HPDE6-E6E7 (cell line): ENCODE results near the gene METRNL.
"Not testable (repeated sequence)": the region's sequence is repeated elsewhere in the genome, so short reads cannot be mapped to it uniquely, and the experiment has no call there.

Experiments
- DNase-seq: peaks from one replicate; pipeline ENCODE4 v3.0.0; 2011; ENCODE audit warnings: missing footprints; ENCODE audit errors: extremely low spot score

The METRNL gene, protein sequence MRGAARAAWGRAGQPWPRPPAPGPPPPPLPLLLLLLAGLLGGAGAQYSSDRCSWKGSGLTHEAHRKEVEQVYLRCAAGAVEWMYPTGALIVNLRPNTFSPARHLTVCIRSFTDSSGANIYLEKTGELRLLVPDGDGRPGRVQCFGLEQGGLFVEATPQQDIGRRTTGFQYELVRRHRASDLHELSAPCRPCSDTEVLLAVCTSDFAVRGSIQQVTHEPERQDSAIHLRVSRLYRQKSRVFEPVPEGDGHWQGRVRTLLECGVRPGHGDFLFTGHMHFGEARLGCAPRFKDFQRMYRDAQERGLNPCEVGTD

DNA sequence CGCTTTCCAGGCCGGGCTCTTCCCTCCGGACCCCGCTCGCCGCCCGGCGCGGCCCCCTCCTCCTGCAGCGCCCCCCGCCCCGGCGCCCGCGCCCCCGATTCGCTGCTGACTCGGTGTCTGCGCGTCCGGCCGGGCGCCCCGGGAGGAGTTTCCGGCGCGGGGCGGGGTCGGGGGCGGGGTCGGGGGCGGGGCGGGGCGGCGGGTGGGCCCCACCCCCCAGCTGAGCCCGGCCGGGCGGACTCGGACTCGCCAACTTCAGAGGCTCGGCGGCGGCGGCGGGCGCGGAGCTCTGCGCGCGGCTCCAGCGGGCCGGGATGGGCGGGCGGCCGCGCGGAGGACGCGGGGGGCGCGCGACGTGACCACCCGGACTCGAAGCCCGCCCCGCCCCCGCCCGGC, at the start of gene METRNL:
Gene METRNL, plus strand, starts transcription at position 258 of the 396 bp plus-strand sequence. CDS start 207 bp downstream, outside the sequence.
- peak; percentile 72 for DNase-seq

DNA sequence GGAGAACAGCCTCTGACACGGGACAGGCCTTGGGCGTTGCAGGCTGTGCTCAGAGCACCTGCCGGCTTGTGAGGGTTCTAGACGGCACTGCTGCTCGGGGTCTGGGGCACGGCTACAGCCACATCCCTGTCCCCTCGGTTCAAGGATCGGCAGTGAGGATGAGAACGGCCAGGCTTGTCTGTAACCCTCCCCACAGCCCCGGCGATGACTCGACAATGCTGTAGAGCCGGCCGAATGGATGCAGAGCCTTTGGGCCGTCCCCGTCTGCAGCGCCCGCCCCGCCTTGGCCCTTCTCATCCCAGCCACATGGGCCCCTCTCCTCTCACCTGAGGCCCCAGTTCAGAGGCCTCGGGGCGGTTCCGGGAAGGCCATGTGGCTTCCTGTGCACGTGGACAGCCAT, 49.0 kb upstream of the METRNL start:
- no peak for DNase-seq

DNA sequence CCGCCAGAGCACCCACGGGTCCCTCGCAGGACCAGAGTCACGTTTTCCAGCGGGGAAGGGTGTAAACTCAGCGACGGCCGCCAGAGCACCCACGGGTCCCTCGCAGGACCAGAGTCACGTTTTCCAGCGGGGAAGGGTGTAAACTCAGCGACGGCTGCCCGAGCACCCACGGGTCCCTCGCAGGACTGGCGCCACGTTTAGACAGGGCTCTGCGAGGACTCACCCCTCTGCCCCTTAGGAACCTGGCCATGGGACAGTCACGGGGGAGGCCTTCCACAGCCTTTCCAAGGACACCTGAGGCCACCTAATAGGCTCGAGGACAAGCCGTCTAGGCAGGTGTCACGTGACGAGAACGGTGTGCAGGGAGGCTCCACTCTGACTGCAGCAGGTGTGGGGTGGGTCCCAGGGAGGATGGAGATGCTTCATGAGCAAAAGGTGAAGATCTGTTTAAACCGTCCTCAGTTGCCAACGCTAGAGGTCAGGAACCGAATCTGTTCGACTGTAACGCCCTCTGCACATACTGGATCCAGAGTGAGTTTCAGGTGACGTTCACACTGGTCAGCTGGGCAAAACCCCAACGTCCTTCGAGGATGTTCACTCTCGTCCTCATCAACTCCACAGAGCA, 48.0 kb upstream of the METRNL start:
- DNase-seq, result no peak

DNA sequence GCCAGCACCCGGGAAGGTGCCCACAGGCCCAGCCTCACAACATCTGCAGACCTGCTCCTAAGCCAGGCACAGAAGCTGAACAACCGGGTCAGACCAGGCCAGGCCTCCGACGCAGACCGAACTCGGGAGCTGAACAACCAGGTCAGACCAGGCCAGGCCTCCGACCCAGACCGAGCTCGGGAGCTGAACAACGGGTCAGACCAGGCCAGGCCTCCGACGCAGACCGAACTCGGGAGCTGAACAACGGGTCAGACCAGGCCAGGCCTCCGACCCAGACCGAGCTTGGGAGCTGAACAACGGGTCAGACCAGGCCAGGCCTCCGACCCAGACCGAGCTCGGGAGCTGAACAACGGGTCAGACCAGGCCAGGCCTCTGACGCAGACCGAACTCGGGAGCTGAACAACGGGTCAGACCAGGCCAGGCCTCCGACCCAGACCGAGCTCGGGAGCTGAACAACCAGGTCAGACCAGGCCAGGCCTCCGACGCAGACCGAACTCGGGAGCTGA, 47.4 kb upstream of the METRNL start:
- not testable (repeated sequence) for DNase-seq

DNA sequence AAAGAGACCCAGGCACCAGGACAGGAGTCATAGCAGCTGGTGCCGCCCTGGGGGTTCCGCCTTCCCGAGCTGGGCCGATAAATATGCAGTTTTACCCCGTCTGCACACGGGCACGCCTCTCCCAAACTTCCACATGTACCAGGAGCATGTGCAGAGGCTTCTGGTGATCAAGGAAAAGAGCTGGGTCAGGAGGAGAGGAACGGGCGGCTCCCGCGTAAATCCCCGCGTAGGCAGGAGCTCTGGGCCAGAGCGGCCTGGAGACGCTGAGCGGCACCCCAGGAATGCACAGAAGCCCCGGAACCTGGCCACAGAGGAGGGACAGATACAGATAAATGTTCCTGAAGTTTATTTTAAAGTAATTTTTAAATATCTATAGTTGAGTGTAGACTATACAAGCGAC, 46.6 kb upstream of the METRNL start:
- DNase-seq, result no peak

DNA sequence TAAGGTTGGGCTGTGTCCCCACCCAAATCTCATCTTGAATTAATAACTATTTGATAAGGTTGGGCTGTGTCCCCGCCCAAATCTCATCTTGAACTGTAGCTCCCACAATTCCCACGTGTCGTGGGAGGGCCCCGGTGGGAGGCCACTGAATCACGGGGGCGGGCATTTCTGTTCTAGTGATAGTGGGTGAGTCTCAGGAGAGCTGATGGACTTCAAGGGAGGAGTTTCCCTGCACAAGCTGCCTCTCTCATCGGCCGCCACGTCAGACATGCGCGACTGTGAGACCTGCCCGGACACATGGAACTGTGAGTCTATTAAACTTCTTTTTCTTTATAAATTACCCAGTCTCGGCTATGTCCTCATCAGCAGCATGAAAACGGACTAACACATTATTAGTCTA, 44.9 kb upstream of the METRNL start:
- no peak for DNase-seq

DNA sequence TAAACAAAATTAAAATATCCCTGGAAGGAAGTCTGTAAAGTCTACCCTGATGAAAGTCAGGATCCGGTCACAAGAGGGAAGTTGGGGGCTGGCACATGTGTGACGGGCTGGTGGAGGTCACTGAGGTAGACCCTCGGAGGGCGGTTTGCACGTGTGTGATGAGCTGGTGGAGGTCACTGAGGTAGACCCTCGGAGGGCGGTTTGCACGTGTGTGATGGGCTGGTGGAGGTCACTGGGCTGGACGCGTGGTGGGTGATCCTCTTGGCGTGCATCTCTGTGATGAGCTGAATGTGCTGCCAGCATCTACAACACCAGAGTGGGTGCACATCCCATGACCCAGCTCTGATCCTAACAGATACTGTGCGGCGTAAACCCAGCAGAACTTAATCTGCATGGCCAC, 43.7 kb upstream of the METRNL start:
- DNase-seq, result no peak

DNA sequence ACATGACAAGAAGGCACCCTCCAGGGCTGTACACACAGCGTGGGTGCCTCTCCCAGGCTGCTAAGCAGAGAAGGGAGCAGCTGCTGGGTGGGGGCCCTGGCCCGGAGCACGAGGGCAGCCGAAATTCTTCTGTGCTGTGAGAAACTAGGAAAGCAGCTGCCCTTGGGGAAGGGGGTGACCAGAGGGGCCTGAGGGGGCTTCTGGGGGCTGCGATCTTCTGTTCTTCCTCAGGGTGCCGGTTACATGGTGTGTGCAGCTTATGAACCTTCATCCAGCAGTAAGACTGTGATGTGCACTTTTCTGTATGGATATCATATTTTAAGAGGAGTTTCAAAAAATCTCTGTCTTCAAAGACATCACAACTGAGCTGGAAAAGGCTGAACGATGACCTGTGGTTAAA, 43.2 kb upstream of the METRNL start:
- no peak for DNase-seq

DNA sequence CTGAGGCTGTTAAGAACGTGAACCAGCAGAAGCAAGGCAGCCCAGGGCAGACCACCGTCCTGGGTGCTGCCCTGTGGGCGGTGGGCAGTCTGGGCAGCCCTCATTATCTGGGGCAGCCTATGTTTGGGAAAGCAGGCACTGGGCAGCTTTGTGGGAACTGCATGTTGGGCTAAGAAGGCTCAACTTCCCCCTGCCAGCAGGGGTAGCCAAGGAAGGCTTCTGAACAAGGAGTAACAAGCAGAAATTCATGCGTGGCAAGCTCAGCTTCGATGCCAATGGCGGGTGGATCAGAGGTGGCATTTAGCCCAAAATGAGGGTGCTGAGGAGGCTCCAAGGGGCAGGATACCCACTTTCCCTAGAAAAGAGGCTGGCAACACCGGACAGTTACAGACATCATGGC, 42.7 kb upstream of the METRNL start:
- DNase-seq, result no peak

DNA sequence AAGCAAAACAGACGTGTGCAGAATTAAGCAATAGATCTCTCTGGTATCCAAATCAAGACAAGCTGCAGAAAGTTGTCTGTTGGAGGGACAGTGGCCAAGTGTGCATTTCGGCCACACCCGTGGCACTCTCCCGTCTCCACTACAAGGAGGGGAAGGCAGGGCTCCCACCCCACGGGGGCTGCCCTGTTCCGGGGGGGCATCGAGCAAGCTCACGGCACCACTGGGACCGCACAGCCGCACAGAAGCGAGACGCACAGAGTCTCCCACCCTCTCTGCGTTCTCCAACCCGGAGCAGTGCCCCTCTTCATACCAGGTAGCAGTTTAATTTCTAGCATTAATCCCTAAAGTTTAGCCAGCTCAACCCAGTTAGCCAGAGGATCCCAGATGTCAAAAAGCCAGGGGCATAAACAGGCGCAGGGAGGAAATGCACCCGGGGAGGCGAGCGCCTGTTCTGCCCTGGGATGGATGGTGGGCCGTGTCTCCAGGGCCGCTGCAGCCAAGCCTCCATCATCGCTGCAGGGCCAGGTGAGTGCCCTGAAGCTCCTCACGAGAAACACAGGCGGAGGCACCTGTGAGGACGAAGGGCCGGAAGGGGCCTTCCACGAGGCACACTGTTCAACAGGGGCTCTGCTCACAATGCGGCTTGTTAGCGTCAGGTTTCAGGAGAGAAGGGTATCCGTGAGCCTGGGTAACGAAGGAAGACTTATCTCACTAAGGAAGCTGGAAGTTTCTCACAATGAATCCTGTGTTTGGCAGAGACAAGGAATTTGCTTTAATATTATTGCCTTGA, 42.1 kb upstream of the METRNL start:
- DNase-seq, result no peak

DNA sequence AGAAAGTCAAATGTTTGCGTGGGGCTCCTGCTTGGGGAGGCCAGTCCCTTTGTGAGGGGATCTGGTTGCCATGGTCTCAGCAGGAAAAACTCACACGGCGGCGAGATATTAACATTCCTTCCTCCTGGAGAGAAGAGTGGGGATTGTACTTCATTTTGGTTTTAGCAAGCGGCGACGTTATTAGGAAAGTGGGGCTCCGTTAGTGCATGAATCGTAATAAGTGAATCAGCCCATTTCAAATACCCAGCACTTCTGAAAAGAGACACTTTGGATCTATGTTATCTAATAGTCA, 41.6 kb upstream of the METRNL start:
- no peak for DNase-seq

DNA sequence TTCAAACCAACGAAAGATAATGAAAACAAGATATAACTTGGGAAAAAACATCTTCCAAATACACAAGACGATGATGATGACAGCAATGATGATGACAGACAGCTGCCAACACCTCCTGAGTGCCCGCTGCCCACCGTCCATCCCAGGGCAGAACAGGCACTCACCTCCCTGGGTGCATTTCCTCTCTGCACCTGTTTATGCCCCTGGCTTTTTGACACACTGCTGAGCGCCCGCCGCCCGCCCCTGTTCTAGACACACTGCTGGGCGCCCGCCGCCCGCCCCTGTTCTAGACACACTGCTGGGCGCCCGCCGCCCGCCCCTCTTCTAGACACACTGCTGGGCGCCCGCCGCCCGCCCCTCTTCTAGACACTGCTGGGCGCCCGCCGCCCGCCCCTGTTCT, 40.4 kb upstream of the METRNL start:
- DNase-seq, result not testable (repeated sequence)

DNA sequence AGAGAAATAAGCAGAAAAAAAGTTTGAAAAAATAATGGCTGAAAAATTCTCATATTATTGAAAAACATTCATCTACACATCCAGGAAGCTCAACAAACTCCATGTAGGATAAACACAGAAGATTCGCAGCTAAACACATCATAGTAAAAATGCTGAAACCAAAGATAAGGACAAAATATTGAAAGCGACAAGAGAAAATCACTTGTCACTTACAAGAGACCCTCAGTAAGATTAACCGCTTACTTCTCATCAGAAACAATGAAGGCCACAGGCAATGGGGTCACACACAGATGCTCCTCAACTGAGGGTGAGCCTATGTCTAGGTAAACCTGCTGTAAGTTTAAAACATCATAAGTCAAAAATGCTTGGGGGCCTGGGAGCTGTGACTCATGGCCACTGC, 38.1 kb upstream of the METRNL start:
- no peak for DNase-seq

DNA sequence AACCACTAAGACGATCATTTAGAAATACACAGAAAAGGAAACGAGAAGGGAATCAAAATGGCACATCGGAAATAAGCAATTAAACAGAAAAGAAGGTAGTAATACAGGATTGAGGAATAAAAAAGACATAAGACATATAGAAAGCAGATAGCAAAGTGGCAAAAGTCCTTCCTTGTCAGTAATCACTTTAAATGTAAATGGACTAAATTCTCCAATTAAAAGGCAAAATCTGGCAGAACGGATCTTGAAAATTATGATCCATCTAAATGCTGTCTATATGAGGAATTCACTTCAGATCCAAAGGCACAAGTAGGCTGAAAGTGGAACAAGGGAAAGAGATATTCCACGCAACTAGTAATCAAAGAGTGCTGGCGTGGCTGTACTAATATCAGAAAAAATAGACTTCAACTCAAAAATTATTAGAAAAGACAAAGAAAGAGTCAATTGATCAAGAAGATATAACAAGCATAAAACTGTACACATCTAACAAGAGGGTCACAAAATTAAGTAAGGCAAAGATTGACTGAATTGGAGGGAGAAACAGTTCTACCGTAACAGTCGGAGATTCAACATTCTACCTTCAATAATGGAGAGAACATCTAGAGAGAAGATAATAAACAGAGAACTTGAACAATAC, 36.8 kb upstream of the METRNL start:
- no peak for DNase-seq

DNA sequence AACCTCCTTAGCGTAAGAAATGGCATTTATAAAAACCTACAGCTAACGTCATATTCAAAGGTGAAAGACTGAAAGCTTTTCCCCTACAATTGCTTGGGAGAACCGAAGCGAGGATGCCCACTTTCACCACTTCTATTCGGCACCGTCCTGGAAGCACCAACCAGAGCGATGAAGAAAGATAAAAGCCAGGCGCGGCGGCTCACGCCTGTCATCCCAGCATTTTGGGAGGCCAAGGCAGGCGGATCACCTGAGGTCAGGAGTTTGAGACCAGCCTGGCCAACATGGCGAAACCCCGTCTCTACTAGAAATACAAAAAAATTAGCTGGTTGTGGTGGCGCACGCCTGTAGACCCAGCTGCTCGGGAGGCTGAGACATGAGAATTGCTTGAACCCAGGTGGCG, 34.9 kb upstream of the METRNL start:
- DNase-seq, result not testable (repeated sequence)

DNA sequence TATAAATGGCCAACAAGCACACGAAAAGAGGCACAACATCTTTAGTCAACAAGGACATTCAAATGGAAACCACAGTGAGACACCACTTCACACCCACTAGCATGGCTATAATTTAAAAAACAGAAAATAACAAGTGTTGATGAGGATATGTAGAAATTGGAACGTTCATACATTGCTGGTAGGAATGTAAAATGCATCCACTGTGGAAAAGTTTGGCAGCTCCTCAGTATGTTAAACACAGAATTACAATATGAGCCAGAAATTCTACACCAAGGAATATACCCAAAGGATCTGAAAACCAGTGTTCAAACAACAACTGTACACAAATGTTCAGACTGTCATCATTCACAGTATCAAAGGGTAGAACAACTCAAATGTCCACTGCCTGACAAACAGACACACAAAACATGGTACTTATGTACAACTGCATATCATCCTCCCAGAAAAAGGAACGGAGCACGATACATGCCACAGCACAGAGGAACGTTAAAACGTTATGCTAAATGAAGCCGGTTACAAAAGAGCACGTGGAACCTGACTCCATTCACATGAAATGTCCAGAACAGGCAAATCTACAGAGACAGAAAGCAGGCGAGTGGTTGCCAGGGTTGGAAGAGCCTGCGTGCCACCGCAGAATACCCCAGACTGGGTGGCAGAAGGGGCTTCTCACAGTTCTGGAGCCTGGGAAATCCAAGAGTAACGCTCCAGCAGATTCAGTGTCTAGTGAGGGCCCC, 32.8 kb upstream of the METRNL start:
- no peak for DNase-seq

DNA sequence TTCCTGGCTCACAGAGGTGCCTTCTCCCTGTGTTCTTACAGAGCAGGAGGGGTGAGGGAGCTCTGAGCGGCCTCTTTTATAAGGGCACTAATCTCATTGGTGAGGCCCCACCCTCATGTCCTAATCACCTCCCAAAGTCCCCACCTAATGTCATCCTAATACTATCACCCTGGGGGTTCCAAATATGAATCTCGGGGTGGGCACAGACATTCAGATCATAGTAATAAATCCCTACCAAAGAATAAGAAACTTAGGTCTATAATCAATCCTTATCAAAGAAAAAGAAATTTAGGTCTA, 32.3 kb upstream of the METRNL start:
- no peak for DNase-seq

DNA sequence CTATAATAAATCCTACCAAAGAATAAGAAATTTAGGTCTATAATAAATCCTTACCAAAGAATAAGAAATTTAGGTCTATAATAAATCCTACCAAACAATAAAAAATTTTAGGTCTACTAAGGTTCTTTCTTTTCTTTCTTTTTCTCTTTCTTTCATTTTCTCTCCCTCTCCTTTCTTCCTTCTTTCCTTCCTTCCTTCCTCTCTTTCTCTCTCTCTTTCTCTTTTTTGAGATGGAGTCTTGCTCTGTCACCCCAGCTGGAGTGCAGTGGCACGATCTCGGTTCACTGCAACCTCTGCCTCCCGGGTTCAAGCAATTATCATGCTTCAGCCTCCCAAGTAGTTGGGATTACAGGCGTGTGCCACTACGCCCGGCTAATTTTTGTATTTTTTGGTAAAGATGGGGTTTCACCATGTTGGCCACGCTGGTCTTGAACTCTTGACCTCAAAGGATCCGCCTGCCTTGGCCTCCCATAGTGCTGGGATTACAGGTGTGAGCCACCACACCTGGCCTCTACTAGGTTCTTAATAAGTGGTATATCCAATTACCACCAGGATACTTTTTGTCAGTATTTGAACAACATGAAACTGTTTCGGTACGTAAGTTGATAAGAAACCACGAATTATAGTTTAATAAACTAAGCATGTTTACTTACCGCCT, 31.5 kb upstream of the METRNL start:
- not testable (repeated sequence) for DNase-seq

DNA sequence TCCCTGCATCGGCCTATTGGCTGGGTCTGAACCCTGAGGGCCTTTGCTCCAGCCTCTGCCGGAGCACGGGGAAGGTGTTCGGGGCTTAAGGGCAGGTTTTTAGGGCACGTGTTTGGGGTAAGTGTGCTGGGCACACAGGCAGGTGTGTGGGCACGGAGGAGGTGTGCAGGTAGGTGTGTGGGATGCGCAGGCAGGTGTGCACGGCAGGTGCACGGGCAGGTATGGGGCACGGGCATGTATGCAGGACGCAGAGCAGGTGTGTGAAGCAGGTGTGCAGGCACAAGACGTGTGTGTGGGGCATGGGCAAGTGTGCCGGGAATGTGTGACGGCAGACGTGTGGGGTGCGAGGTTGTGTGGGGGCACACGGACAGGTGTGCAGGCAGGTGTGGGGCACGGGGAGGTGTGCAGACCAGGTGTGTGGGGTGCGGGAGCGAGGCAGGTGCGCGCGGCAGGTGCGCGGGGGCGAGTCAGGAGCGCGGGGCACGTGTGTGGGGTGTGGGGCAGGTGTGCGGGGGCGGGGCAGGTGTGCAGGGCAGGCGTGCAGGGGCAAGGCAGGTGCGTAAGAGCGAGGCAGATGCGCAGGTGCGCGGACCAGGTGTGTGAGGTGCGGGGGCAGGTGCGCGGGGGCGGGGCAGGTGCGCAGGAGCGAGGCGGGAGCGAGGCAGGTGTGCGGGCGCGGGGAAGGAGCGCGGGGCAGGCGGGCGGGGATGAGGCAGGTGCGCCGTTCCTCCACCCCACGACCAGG, 28.6 kb upstream of the METRNL start:
- no peak for DNase-seq

DNA sequence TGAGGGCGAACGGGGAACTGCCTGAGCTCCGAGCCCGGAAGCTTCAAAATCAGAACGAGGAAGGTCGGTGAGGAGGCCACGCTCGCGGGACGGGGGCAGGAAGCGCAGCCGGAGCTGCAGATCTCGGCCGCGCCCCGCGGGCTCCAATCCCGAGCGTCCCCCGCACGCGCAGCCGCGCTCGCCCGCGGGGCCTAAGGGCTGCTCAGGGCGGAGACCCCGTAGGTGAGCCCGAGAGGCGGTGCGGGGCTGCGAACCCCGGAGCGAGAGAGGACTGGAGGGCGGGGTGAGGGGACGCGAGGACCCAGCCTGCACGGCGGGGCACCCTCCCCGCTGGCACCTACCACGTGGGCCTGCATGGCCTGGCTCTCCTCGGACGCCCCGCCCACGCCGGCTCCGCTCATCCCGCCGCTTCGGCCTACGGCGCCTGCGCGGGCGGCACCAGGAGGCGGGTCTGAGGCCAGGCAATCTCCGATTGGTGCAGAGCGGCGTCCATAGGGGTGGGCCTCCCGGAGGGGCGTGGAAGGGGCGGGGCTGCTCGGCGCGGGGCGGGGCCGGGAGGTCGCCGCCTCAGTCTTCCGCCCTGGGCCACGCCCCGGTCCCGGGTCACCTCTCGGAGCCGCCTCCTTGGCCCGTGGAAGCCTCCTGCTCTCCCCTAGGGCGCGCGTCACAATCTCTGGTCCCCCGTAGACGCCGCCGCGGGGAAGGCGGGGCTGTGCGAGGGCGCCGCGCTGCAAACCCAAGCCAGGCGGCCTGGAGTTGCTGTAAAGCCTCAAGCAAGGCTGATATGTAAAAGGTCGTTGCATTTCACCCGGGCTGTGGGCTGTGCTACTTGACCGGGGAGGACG, 27.8 kb upstream of the METRNL start:
- DNase-seq, result peak; percentile 99
